Dermis lymphatic vessel endothelial cell (primary cell): ENCODE results near the gene ATP13A3. TPM values are rescaled to one million over a fixed set of nuclear protein-coding genes. Genes with fewer than 3 reads are reported as not detected.

ENCODE experiments used
- total RNA-seq: library from RNA; depleted of rRNA; stranded (reverse); fragments of >200 nt; gene quantifications from 2 replicates; pipeline ENCODE4 v1.2.1, GENCODE V29; 2014

Gene ATP13A3
- 132 and 151 TPM in 2 replicates for total RNA-seq

DNA sequence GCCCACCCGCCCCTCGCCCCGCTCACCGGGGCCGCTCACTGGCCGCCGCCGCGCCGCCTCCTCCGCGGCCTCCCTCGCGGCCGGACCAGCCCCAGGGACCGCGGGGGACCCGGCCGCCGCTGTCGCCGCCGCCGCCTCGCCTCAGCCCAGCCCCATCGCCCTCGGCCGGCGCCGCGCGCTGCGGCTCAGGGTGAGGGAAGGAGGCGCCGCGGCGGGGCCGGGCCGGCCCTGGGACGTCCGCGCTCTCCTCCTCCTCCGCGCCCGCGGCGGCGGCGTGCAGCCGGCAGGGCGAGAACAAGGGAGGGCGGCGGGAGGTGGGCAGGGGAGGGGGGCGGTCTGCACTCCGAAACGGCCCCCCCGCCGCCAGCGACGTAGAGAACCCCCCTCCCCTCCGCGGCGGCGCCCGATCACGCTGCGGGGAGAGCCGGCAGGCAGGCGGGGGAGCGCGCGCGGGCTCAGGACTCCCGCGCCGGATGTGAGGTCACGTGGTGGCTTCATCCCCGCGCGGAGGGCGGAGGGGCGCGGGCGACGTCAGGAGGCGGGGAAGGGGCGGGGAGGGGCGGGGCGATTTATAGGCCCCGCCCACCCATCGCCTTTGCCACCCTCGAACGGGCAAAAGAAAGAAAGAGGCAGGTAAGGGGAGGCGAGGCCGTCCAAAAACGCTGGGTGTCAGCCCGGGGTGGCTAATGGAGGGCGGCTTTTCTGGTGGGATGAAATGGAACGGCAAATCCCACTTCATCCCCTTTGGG, at the start of gene ATP13A3:
TSS of gene ATP13A3 (minus strand) at position 463 of the 749 bp plus-strand sequence. CDS start 24,812 bp downstream, outside the sequence.

DNA sequence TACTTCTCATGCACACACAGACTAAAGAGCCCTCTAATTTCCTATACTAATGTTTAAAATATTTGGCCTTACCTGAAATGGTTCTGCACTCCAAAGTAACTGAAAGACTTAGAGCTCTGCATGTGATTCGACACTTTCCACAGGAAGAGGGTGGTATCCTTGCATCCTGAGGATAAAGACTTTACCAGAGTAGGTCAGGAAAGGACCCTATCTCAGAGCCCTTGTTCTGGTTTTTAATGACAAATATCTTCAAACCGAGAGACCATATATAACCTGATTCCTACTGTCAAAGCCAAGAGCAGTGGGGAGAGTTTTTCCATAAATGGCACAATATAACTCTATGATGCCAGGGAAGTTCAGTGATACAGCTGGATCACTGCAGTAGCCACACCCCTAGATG, 87.6 kb downstream of the ATP13A3 start, which contains the start of gene GP5:
TSS of gene GP5 (minus strand) at position 101 of the 400 bp plus-strand sequence. CDS start 984 bp downstream, outside the sequence.

DNA sequence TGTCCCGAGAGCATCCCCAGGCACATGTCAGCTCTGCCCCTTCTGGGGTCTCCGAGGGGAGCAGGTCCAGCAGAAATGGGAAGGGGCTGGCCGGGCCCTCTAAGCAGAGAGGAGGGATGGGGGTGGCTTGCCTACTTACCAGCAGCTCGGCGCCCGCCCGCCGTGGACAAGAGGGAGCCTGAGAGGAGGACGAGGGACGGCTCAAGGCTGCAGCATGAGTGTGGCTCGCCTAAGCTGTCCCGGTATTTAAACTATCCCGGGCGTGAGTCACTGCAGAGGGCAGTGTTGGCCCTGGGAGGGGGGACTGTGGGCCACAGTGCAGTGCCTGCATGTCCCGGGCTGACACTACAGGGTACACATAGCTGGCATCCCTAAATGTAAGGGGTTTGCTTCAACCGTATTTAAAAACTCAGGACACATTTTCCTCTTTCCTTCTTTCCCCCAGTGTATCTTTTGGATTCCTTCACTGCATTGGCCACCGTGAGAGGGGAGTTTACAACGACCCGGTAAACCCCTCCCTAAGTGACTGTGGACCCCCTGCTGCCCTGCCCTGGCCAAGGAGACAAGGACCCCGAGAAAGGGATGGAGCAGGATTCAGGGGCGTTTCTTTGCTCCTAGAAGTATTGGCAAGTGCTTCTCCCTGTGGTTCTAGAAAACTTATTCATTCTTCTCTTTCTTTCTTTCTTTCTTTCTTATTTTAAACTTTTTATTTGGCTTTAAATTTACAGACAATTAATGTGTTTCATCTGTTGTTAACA, 117.1 kb downstream of the ATP13A3 start, which contains the start of gene LRRC15:
TSS of gene LRRC15 (minus strand) at position 222 of the 758 bp plus-strand sequence. CDS start 8,700 bp downstream, outside the sequence.

Other genes with a start within 250 kb of the ATP13A3 start
- not detected in 2 replicates for gene CPN2, start 135.7 kb downstream of the ATP13A3 start, total RNA-seq
- under 0.01 and 0.17 TPM in 2 replicates for gene LRRC15, start 117.3 kb downstream of the ATP13A3 start, total RNA-seq
- gene GP5, start 87.7 kb downstream of the ATP13A3 start, total RNA-seq, result 0.09 and 0.22 TPM in 2 replicates
- gene TMEM44, start 146.4 kb upstream of the ATP13A3 start, total RNA-seq, result 28.7 and 36.2 TPM in 2 replicates
- gene LSG1, start 185.2 kb upstream of the ATP13A3 start, total RNA-seq, result 42.7 and 46.1 TPM in 2 replicates
- gene FAM43A, start 198.9 kb upstream of the ATP13A3 start, total RNA-seq, result 85.0 and 115 TPM in 2 replicates